HG02870 (cell line): Measurements from ENCODE around the gene CALN1.
"Not testable (repeated sequence)": the region's sequence is repeated elsewhere in the genome, so short reads cannot be mapped to it uniquely, and the experiment has no call there.

Source experiments
- ATAC-seq: cut with Tn5 transposase; IDR thresholded peaks from one replicate; pipeline ENCODE4 v1.9.1; 2021; ENCODE audit warnings: mild to moderate bottlenecking, moderate library complexity; ENCODE audit not compliant: unreplicated experiment

Gene CALN1

GRCh38 chr7:71996141-71996540, 416.0 kb downstream of the CALN1 start:
- ATAC-seq, result no peak

- no peak for ATAC-seq
Measured at GRCh38 chr7:71995111-71995510, 417.0 kb downstream of the CALN1 start.

- no peak for ATAC-seq
Measured at GRCh38 chr7:71991586-71991985, 420.6 kb downstream of the CALN1 start.

- no peak for ATAC-seq
Measured at GRCh38 chr7:71990138-71990462, 422.0 kb downstream of the CALN1 start.

- ATAC-seq, result no peak
Measured at GRCh38 chr7:71988201-71988600, 423.9 kb downstream of the CALN1 start.

- no peak for ATAC-seq
Measured at GRCh38 chr7:71987200-71987767, 424.9 kb downstream of the CALN1 start.

GRCh38 chr7:71984348-71984747, 427.8 kb downstream of the CALN1 start:
- no peak for ATAC-seq

GRCh38 chr7:71982851-71983250, 429.3 kb downstream of the CALN1 start:
- no peak for ATAC-seq

GRCh38 chr7:71976645-71977044, 435.5 kb downstream of the CALN1 start:
- no peak for ATAC-seq

GRCh38 chr7:71974611-71975010, 437.5 kb downstream of the CALN1 start:
- ATAC-seq, result no peak

GRCh38 chr7:71972534-71972933, 439.6 kb downstream of the CALN1 start:
- no peak for ATAC-seq

- ATAC-seq, result no peak
Measured at GRCh38 chr7:71970725-71971124, 441.4 kb downstream of the CALN1 start.

- ATAC-seq, result no peak
Measured at GRCh38 chr7:71962636-71963035, 449.5 kb downstream of the CALN1 start.

GRCh38 chr7:71961283-71961682, 450.9 kb downstream of the CALN1 start:
- no peak for ATAC-seq

GRCh38 chr7:71942115-71942514, 470.0 kb downstream of the CALN1 start:
- no peak for ATAC-seq

- ATAC-seq, result no peak
Measured at GRCh38 chr7:71937840-71938371, 474.2 kb downstream of the CALN1 start.

- no peak for ATAC-seq
Measured at GRCh38 chr7:71935674-71936073, 476.5 kb downstream of the CALN1 start.

GRCh38 chr7:71933426-71933825, 478.7 kb downstream of the CALN1 start:
- no peak for ATAC-seq

- no peak for ATAC-seq
Measured at GRCh38 chr7:71925663-71926062, 486.5 kb downstream of the CALN1 start.

- ATAC-seq, result not testable (repeated sequence)
Measured at GRCh38 chr7:71914204-71914603, 497.9 kb downstream of the CALN1 start.

- no peak for ATAC-seq
Measured at GRCh38 chr7:71912476-71912875, 499.7 kb downstream of the CALN1 start.

GRCh38 chr7:71911051-71911450, 501.1 kb downstream of the CALN1 start:
- no peak for ATAC-seq

- ATAC-seq, result no peak
Measured at GRCh38 chr7:71905821-71906220, 506.3 kb downstream of the CALN1 start.
